HEK293 (cell line): ENCODE measurements around the gene SRD5A1.

Experiments
- BCL11A ChIP-seq: fragments of 450-650 bp; formaldehyde crosslinking; IDR thresholded peaks from 2 replicates; pipeline ENCODE4 v1.5.1; 2016; ENCODE audit warnings: low read depth, missing biosample characterization, missing genetic modification characterization
- HOXD13 ChIP-seq: sonication (generic); formaldehyde crosslinking; IDR thresholded peaks from 2 replicates; pipeline ENCODE4 v1.8.0; 2022; ENCODE audit warnings: missing genetic modification reagents, borderline replicate concordance
- INSM2 ChIP-seq: fragments of 450-650 bp; formaldehyde crosslinking; IDR thresholded peaks from 2 replicates; pipeline ENCODE4 v1.5.1; 2016; ENCODE audit warnings: missing biosample characterization, missing genetic modification characterization
- REPIN1 ChIP-seq: fragments of 450-650 bp; formaldehyde crosslinking; IDR thresholded peaks from 2 replicates; pipeline ENCODE4 v1.5.1; 2017; ENCODE audit warnings: missing biosample characterization, missing genetic modification characterization, low read depth
- SCRT2 ChIP-seq: fragments of 450-650 bp; formaldehyde crosslinking; IDR thresholded peaks from 2 replicates; pipeline ENCODE4 v1.5.1; 2016; ENCODE audit warnings: missing biosample characterization, missing genetic modification characterization
- WT1 ChIP-seq: fragments of 450-650 bp; formaldehyde crosslinking; IDR thresholded peaks from 2 replicates; pipeline ENCODE4 v1.5.1; 2016; ENCODE audit warnings: missing biosample characterization, missing genetic modification characterization
- ZNF175 ChIP-seq: fragments of 450-650 bp; formaldehyde crosslinking; IDR thresholded peaks from 2 replicates; pipeline ENCODE4 v1.5.1; 2016; ENCODE audit warnings: missing biosample characterization, missing genetic modification characterization
- ZNF221 ChIP-seq: fragments of 450-650 bp; formaldehyde crosslinking; IDR thresholded peaks from 2 replicates; pipeline ENCODE4 v1.5.1; 2017; ENCODE audit warnings: missing biosample characterization, missing genetic modification characterization, borderline replicate concordance
- ZNF26 ChIP-seq: fragments of 450-650 bp; formaldehyde crosslinking; IDR thresholded peaks from 2 replicates; pipeline ENCODE4 v1.5.1; 2016; ENCODE audit warnings: missing biosample characterization, missing genetic modification characterization
- ZNF274 ChIP-seq, 2 experiments: fragments of 200-500 bp in 1 of 2; fragments of 450-650 bp in 1 of 2; sonication (Bioruptor generic) in 1 of 2; formaldehyde crosslinking in 1 of 2; IDR thresholded peaks; 2 replicates each; pipeline versions ENCODE4 v1.5.1 to v1.6.1; 2014 to 2016; ENCODE audit warnings: borderline replicate concordance in 1 of 2, inconsistent platforms in 1 of 2, low read length in 1 of 2, missing biosample characterization in 1 of 2, missing genetic modification characterization in 1 of 2
- ZNF341 ChIP-seq: fragments of 450-650 bp; formaldehyde crosslinking; IDR thresholded peaks from 2 replicates; pipeline ENCODE4; 2016; ENCODE audit warnings: low read depth, missing biosample characterization, missing genetic modification characterization
- ZNF350 ChIP-seq: fragments of 450-650 bp; formaldehyde crosslinking; IDR thresholded peaks from 2 replicates; pipeline ENCODE4 v1.5.0; 2017; ENCODE audit warnings: missing biosample characterization, mild to moderate bottlenecking, missing genetic modification characterization
- ZNF362 ChIP-seq: fragments of 450-650 bp; formaldehyde crosslinking; IDR thresholded peaks from 2 replicates; pipeline ENCODE4 v1.5.1; 2016; ENCODE audit warnings: missing biosample characterization, missing genetic modification characterization
- ZNF394 ChIP-seq: fragments of 450-650 bp; formaldehyde crosslinking; IDR thresholded peaks from 2 replicates; pipeline ENCODE4 v1.5.1; 2016; ENCODE audit warnings: missing biosample characterization, missing genetic modification characterization, mild to moderate bottlenecking, moderate library complexity, borderline replicate concordance
- ZNF449 ChIP-seq: fragments of 450-650 bp; formaldehyde crosslinking; IDR thresholded peaks from 2 replicates; pipeline ENCODE4 v1.5.1; 2017; ENCODE audit warnings: missing biosample characterization, mild to moderate bottlenecking, missing genetic modification characterization, moderate library complexity
- ZNF518A ChIP-seq: fragments of 450-650 bp; formaldehyde crosslinking; conservative IDR thresholded peaks from 2 replicates; pipeline ENCODE4 v1.5.1; 2016; ENCODE audit warnings: low read depth, missing biosample characterization, missing genetic modification characterization
- ZNF548 ChIP-seq: fragments of 450-650 bp; formaldehyde crosslinking; IDR thresholded peaks from 2 replicates; pipeline ENCODE4 v1.5.1; 2016; ENCODE audit warnings: missing biosample characterization, missing genetic modification characterization
- ZNF558 ChIP-seq: fragments of 450-650 bp; formaldehyde crosslinking; IDR thresholded peaks from 2 replicates; pipeline ENCODE4 v1.5.1; 2016; ENCODE audit warnings: missing biosample characterization, missing genetic modification characterization
- ZNF560 ChIP-seq: fragments of 450-650 bp; formaldehyde crosslinking; IDR thresholded peaks from 2 replicates; pipeline ENCODE4 v1.5.1; 2017; ENCODE audit warnings: missing biosample characterization, missing genetic modification characterization, borderline replicate concordance
- ZNF624 ChIP-seq: fragments of 450-650 bp; formaldehyde crosslinking; IDR thresholded peaks from 2 replicates; pipeline ENCODE4 v1.5.1; 2017; ENCODE audit warnings: missing biosample characterization, missing genetic modification characterization
- ZNF629 ChIP-seq: fragments of 450-650 bp; formaldehyde crosslinking; IDR thresholded peaks from 2 replicates; pipeline ENCODE4 v1.5.1; 2017; ENCODE audit warnings: missing biosample characterization, missing genetic modification characterization
- ZNF654 ChIP-seq: fragments of 450-650 bp; formaldehyde crosslinking; IDR thresholded peaks from 2 replicates; pipeline ENCODE4 v1.5.1; 2016; ENCODE audit warnings: low read depth, missing biosample characterization, missing genetic modification characterization
- ZNF701 ChIP-seq: fragments of 450-650 bp; formaldehyde crosslinking; IDR thresholded peaks from 2 replicates; pipeline ENCODE4 v1.5.1; 2016; ENCODE audit warnings: missing biosample characterization, missing genetic modification characterization
- ZNF747 ChIP-seq: fragments of 450-650 bp; formaldehyde crosslinking; IDR thresholded peaks from 2 replicates; pipeline ENCODE4 v1.5.1; 2016; ENCODE audit warnings: missing biosample characterization, missing genetic modification characterization
- ZNF791 ChIP-seq: fragments of 450-650 bp; formaldehyde crosslinking; IDR thresholded peaks from 2 replicates; pipeline ENCODE4 v1.5.1; 2016; ENCODE audit warnings: missing biosample characterization, missing genetic modification characterization
- ZNF830 ChIP-seq: fragments of 450-650 bp; IDR thresholded peaks from 2 replicates; pipeline ENCODE4 v1.5.0; 2018; ENCODE audit warnings: missing biosample characterization, missing genetic modification characterization, low read depth, mild to moderate bottlenecking, moderate library complexity
- ZSCAN18 ChIP-seq: fragments of 450-650 bp; formaldehyde crosslinking; IDR thresholded peaks from 2 replicates; pipeline ENCODE4 v1.5.1; 2016; ENCODE audit warnings: missing biosample characterization, missing genetic modification characterization

Gene SRD5A1

GRCh38 chr5:6712577-6713273 lies 79.5 kb downstream of the SRD5A1 start (continued):
- no peak for TF ChIP-seq ZNF362 (tag by site-specific recombination)
- TF ChIP-seq ZNF654 (tag by site-specific recombination) = no peak
- no peak for TF ChIP-seq ZNF394 (tag by site-specific recombination)
- no peak for TF ChIP-seq BCL11A
- no peak for TF ChIP-seq REPIN1
- TF ChIP-seq ZNF629 = peak; percentile 41
- no peak for TF ChIP-seq ZNF175 (tag by site-specific recombination)
- TF ChIP-seq ZSCAN18 (tag by site-specific recombination) = no peak
- no peak for TF ChIP-seq ZNF830 (tag by site-specific recombination)
- 0 out of 2 replicates have a peak, but pooled peaks have one; percentile 36 for TF ChIP-seq ZNF221 (tag by site-specific recombination)
- TF ChIP-seq ZNF558 = no peak
- TF ChIP-seq ZNF518A (tag by site-specific recombination) = no peak
- no peak for TF ChIP-seq ZNF274 (IDR thresholded peaks at IDR 0.05; ENCODE audit: low read length)
- no peak for TF ChIP-seq ZNF274 (tag by site-specific recombination; IDR thresholded peaks at IDR 0.05; ENCODE audit: borderline replicate concordance)
- TF ChIP-seq ZNF624 (tag by site-specific recombination) = no peak
- no peak for TF ChIP-seq ZNF747 (tag by site-specific recombination)
- no peak for TF ChIP-seq ZNF791 (tag by site-specific recombination)
- peak; percentile 81 for TF ChIP-seq SCRT2 (tag by site-specific recombination)
- TF ChIP-seq ZNF449 (tag by site-specific recombination) = peak; percentile 55; the same call in 1 of the 2 replicates
- no peak for TF ChIP-seq ZNF548 (tag by site-specific recombination)
- peak; percentile 98 for TF ChIP-seq ZNF341 (tag by site-specific recombination)
- no peak for TF ChIP-seq ZNF26 (tag by site-specific recombination)
- no peak for TF ChIP-seq INSM2 (tag by site-specific recombination)
- TF ChIP-seq ZNF701 (tag by site-specific recombination) = no peak
- TF ChIP-seq HOXD13 (CRISPR knock-in tag) = no peak
- no peak for TF ChIP-seq ZNF560 (tag by site-specific recombination)
- TF ChIP-seq WT1 (tag by site-specific recombination) = no peak
- no peak for TF ChIP-seq ZNF350
